NB4 (cell line): ENCODE measurements around the gene OR7C1.
"Not testable (repeated sequence)": the region's sequence is repeated elsewhere in the genome, so short reads cannot be mapped to it uniquely, and the experiment has no call there.

Source experiments
- DNase-seq: peaks from one replicate; pipeline ENCODE4 v3.0.0; 2010; ENCODE audit warnings: low read depth
- H3K4me3 ChIP-seq: one replicate; pipeline ENCODE4 v1.5.1; 2011; ENCODE audit warnings: mild to moderate bottlenecking, low read depth, low read length, moderate library complexity
- MYC ChIP-seq: IDR thresholded peaks from 2 replicates; pipeline ENCODE4 v1.6.1; 2011; ENCODE audit warnings: low read depth, low read length
- POLR2A ChIP-seq: IDR thresholded peaks from 2 replicates; pipeline ENCODE4 v1.6.1; 2011; ENCODE audit warnings: mild to moderate bottlenecking; ENCODE audit not compliant: insufficient read length; ENCODE audit errors: extremely low read depth
- TF ChIP-seq, protein P1 (sequence below): IDR thresholded peaks from one replicate; pipeline ENCODE4 v1.5.1; 2012; ENCODE audit warnings: low read depth, low read length
- TF ChIP-seq, protein P2 (sequence below): IDR thresholded peaks from 2 replicates; pipeline ENCODE4 v1.6.1; 2011; ENCODE audit warnings: low read depth, low read length

The OR7C1 gene

GRCh38 chr19:14795078-14795721 lies 39.8 kb downstream of the OR7C1 start:
- peak; percentile 67 for DNase-seq
- TF ChIP-seq, protein P1, sequence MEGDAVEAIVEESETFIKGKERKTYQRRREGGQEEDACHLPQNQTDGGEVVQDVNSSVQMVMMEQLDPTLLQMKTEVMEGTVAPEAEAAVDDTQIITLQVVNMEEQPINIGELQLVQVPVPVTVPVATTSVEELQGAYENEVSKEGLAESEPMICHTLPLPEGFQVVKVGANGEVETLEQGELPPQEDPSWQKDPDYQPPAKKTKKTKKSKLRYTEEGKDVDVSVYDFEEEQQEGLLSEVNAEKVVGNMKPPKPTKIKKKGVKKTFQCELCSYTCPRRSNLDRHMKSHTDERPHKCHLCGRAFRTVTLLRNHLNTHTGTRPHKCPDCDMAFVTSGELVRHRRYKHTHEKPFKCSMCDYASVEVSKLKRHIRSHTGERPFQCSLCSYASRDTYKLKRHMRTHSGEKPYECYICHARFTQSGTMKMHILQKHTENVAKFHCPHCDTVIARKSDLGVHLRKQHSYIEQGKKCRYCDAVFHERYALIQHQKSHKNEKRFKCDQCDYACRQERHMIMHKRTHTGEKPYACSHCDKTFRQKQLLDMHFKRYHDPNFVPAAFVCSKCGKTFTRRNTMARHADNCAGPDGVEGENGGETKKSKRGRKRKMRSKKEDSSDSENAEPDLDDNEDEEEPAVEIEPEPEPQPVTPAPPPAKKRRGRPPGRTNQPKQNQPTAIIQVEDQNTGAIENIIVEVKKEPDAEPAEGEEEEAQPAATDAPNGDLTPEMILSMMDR, result no peak
- TF ChIP-seq, protein P2, sequence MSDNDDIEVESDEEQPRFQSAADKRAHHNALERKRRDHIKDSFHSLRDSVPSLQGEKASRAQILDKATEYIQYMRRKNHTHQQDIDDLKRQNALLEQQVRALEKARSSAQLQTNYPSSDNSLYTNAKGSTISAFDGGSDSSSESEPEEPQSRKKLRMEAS, result no peak
- TF ChIP-seq POLR2A (no peak), MYC (no peak)
- no peak overlapping the region for H3K4me3 ChIP-seq

- DNase-seq, H3K4me3 ChIP-seq: not testable (repeated sequence)
These were observed 42.7 kb downstream of the OR7C1 start for GRCh38 chr19:14792250-14792649.

DNA sequence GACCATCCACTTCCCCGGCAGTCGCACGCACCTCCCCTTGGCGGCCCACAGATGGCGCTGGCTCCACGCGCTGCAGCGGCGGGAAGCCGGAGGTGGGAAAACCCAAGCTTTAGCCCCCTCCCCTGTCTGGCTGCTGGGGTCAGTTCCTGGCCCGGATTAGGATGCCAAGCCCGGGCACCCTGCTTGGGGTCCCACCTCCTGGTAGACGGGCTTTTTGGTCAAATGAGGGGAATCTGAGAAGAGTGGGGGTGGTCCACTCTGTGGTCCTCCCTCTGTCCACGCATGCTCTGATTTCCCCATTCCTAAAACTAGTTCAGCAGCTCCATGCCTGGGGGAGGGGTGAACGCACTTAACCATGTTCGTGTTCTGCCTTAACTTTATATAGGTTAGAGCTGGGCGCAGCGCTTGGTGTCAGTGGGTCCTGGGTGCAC lies 48.5 kb downstream of the OR7C1 start:
- peak; percentile 34 for DNase-seq
- no peak overlapping the region for H3K4me3 ChIP-seq
- TF ChIP-seq, protein P2, result no peak
- TF ChIP-seq, protein P1, result peak; percentile 53

DNA sequence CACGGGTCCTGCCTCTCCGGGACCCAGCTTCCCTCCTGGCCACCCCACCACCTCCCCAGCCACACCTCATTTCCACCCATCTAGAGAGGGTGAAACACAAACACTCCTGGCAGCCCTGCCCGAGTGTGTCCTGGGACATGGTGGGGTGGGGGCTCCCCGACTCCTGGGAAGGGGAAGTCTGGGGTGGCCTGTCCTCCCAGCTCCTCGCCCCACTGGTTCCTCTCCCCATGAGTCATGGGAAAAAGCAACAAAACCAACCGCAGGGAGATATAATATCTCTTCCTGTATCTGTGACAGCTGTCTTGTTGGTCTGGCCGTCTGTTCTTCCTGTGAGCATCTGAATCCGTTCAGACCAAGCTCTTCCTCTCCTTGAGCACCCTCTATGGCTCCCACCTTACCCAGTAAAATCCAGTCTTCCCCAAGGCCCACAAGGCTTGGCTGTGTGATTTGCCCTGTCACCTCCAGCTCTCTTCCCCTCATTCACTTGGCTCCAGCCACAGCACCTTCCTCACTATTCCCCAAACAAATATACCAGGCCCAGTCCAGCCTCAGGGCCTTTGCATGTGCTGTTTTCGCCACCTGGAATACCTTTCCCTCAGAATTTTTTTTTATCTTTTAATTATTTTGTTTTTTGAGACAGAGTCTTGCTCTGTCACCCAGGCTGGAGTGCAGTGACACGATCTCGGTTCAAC lies 49.7 kb downstream of the OR7C1 start:
- H3K4me3 ChIP-seq, result not testable (repeated sequence)
- TF ChIP-seq MYC, result peak; percentile 35; the same call in 1 of the 2 replicates
- TF ChIP-seq, protein P2, result peak; percentile 25; the same call in 1 of the 2 replicates
- peak; percentile 98 for DNase-seq

DNA sequence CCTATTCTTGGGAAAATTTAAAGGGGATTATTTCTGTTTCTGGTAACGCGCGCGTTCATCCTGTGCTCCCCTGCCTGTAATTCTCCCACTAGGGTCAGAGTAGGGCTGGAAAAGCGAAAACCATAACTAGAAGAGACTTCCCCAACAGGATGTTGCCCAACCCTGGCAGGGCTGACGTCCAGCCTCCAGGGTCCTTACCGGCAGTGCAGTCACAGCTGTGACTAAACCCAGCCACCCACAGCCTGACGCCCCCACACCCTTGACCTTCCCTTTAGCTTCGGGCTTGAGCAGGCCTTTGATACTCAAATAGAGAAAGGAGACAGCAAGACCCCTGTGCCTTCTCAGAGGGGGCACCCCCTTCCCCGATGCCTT lies 50.3 kb downstream of the OR7C1 start:
- H3K4me3 ChIP-seq, result not testable (repeated sequence)
- peak; percentile 98 for DNase-seq
- TF ChIP-seq MYC, result peak; percentile 47

DNA sequence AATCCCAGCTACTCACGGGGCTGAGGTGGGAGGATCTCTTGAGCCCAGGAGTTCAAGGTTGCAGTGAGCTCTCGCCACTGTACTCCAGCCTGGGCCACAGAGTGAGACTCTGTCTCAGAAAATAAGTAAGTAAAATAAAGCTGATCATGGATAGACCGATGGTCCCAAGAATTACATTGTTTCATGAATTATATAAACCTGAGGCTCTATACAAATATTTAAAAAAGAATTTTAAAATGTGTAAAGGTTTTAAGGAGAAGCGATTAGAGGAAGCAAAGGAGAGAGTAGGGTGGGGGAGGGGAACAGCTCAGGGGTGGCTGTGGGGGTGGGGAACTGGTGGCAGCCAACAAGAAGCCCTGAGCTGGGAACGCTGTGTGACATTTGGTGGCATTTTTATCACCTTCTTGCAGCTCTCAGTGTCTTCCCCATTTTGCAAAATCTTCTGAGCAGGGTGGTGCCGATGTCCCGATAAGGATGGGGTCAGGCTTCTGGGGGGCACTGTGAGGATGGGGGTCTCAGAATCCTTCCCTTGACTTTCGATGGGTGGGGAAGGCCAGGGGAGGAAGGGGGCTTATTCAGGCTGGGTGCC lies 51.5 kb downstream of the OR7C1 start:
- not testable (repeated sequence) for H3K4me3 ChIP-seq
- DNase-seq, result peak; percentile 77

- no peak overlapping the region for H3K4me3 ChIP-seq
- TF ChIP-seq, protein P1, result no peak
- TF ChIP-seq, protein P2, result no peak
- no peak for TF ChIP-seq MYC
- peak; percentile 65 for DNase-seq
These were observed 52.2 kb downstream of the OR7C1 start for GRCh38 chr19:14782626-14783409.

- DNase-seq, H3K4me3 ChIP-seq: not testable (repeated sequence)
These were observed 53.1 kb downstream of the OR7C1 start for GRCh38 chr19:14781713-14782536.

DNA sequence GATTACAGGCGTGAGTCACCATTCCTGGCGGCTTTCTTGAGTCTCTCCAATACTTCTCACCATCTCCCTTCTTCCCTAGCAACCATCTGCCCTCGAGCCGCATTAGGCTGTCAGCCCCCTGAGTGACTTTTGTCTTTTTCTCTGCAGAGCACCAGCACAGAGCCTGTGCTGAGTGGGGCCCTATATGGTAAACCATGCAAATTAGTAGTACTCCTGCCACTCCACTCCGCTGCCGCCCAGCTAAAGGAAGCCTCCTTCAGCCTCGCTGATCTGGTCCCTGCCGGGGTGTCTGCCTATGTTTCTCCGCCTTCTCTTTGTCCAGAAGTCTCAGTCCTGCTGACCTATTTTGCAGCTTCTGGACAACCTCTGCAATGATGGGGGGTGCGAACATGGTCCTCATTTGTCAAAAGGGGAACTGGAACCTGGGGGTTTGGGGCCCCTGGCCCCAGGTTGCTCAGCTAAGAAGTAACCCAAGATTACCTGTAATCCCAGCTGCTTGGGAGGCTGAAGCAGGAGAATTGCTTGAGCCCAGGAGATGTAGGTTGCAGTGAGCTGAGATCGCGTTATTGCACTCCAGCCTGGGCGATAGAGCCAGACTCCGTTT lies 54.3 kb downstream of the OR7C1 start:
- H3K4me3 ChIP-seq, result not testable (repeated sequence)
- DNase-seq, result peak; percentile 46
